Endothelial cell of umbilical vein (primary cell): ENCODE measurements around the gene CD63.

ENCODE experiments used
- CTCF ChIP-seq, 2 donors: IDR thresholded peaks; 1 replicate in 1 of 2; 2 replicates in 1 of 2; pipeline ENCODE4 v1.5.1; 2011; ENCODE audit warnings: low read length in 2 of 2, mild to moderate bottlenecking in 2 of 2, moderate library complexity in 2 of 2, control low read depth in 1 of 2, inconsistent platforms in 1 of 2, low read depth in 1 of 2; ENCODE audit not compliant: insufficient read depth in 1 of 2; ENCODE audit errors: extremely low read depth in 1 of 2
- POLR2A ChIP-seq: IDR thresholded peaks from 2 replicates; pipeline ENCODE4 v1.6.1; 2012; ENCODE audit warnings: low read depth, mild to moderate bottlenecking, control low read depth, low read length

GRCh38 chr12:55699471-55700055 lies 29.2 kb downstream of the CD63 start:
- TF ChIP-seq CTCF (IDR thresholded peaks at IDR 0.05; ENCODE audit: extremely low read depth in 1 of 2, insufficient read depth in 1 of 2, low read depth in 1 of 2, low read length in 2 of 2): no peak
- no peak for TF ChIP-seq POLR2A
